GM19099 (cell line): ENCODE results near the gene POU2F2.

Experiments used
- POLR2A ChIP-seq: IDR thresholded peaks from 3 replicates; pipeline ENCODE4 v1.6.1; 2011; ENCODE audit warnings: low read depth; ENCODE audit not compliant: insufficient read length; ENCODE audit errors: extremely low read depth

POU2F2 gene

GRCh38 chr19:42165146-42165545, 32.9 kb upstream of the POU2F2 start:
- no peak for TF ChIP-seq POLR2A

GRCh38 chr19:42161616-42162263, 29.5 kb upstream of the POU2F2 start:
- TF ChIP-seq POLR2A = no peak

GRCh38 chr19:42159942-42160341, 27.7 kb upstream of the POU2F2 start:
- TF ChIP-seq POLR2A = no peak

- TF ChIP-seq POLR2A = no peak
Measured at GRCh38 chr19:42158926-42159325, 26.7 kb upstream of the POU2F2 start.

- TF ChIP-seq POLR2A = no peak
Measured at GRCh38 chr19:42156571-42156970, 24.3 kb upstream of the POU2F2 start.

GRCh38 chr19:42155796-42156195, 23.6 kb upstream of the POU2F2 start:
- TF ChIP-seq POLR2A = no peak

GRCh38 chr19:42154471-42155323, 22.5 kb upstream of the POU2F2 start:
- TF ChIP-seq POLR2A = no peak

GRCh38 chr19:42153672-42154433, 21.6 kb upstream of the POU2F2 start:
- TF ChIP-seq POLR2A = no peak

- no peak for TF ChIP-seq POLR2A
Measured at GRCh38 chr19:42152910-42153671, 20.8 kb upstream of the POU2F2 start.

- no peak for TF ChIP-seq POLR2A
Measured at GRCh38 chr19:42151782-42152684, 19.8 kb upstream of the POU2F2 start.

- TF ChIP-seq POLR2A = no peak
Measured at GRCh38 chr19:42150911-42151361, 18.7 kb upstream of the POU2F2 start.

GRCh38 chr19:42150364-42150763, 18.1 kb upstream of the POU2F2 start:
- no peak for TF ChIP-seq POLR2A

GRCh38 chr19:42149447-42150202, 17.4 kb upstream of the POU2F2 start:
- TF ChIP-seq POLR2A = no peak

- no peak for TF ChIP-seq POLR2A
Measured at GRCh38 chr19:42148266-42148665, 16.0 kb upstream of the POU2F2 start.
